Panc1 (cell line): ENCODE measurements around the gene CYSTM1. TPM values are rescaled to one million over a fixed set of nuclear protein-coding genes. Genes with fewer than 3 reads are reported as not detected.

Source experiments
- ATAC-seq: fragments of 200-7000 bp; cut with Tn5 transposase; 2 replicates; pipeline ENCODE4 v1.9.1; 2020; ENCODE audit warnings: mild to moderate bottlenecking, moderate library complexity
- BruUV-seq: library from RNA; stranded (reverse); fragments of 400-500 nt; replicated peaks from 2 replicates; lab custom pipeline; 2021; lab: Mats Ljungman, UMichigan
- CTCF ChIA-PET: fragments of 300-600 bp; sonication (Branson Sonifier 250); formaldehyde crosslinking; loops from one replicate; lab custom pipeline; 2022; ENCODE audit warnings: antibody characterized with exemption; lab: Charles Lee
- POLR2A ChIA-PET: fragments of 300-600 bp; sonication (Branson Sonifier 250); formaldehyde crosslinking; loops from one replicate; lab custom pipeline; 2022; ENCODE audit warnings: antibody characterized with exemption; lab: Charles Lee
- DNase-seq: peaks from one replicate; pipeline ENCODE4 v3.0.0-alpha.2; 2010; ENCODE audit warnings: low read depth, low spot score
- H3K27ac ChIP-seq: 2 replicates; pipeline ENCODE4 v1.5.1; 2011; ENCODE audit warnings: mild to moderate bottlenecking, low read length, inconsistent platforms
- H3K27me3 ChIP-seq: fragments of 200-500 bp; sonication (Bioruptor generic); 2 replicates; pipeline ENCODE4 v1.6.0; 2014; ENCODE audit warnings: low read length, inconsistent platforms; ENCODE audit not compliant: control insufficient read depth, insufficient read depth
- H3K36me3 ChIP-seq: fragments of 200-500 bp; sonication (Bioruptor generic); 2 replicates; pipeline ENCODE4 v1.5.1; 2014; ENCODE audit warnings: inconsistent platforms, mild to moderate bottlenecking, low read length, moderate library complexity; ENCODE audit not compliant: control insufficient read depth, insufficient read depth
- H3K4me1 ChIP-seq: 2 replicates; pipeline ENCODE4 v1.5.1; 2011; ENCODE audit warnings: inconsistent platforms, mild to moderate bottlenecking, low read length, moderate library complexity; ENCODE audit not compliant: control insufficient read depth, insufficient read depth
- H3K4me3 ChIP-seq, 2 experiments: 2 replicates each; pipeline ENCODE4 v1.5.1; 2011 to 2012; ENCODE audit warnings: low read depth in 2 of 2, low read length in 2 of 2, mild to moderate bottlenecking in 2 of 2, inconsistent platforms in 1 of 2, moderate library complexity in 1 of 2
- H3K9me3 ChIP-seq: fragments of 200-500 bp; sonication (Bioruptor generic); 2 replicates; pipeline ENCODE4 v1.5.1; 2014; ENCODE audit warnings: low read depth, mild to moderate bottlenecking, inconsistent platforms, low read length, moderate library complexity; ENCODE audit not compliant: control insufficient read depth, insufficient read depth
- CTCF ChIP-seq: fragments of 450-650 bp; IDR thresholded peaks from 2 replicates; pipeline ENCODE4 v1.5.1; 2017; ENCODE audit warnings: mild to moderate bottlenecking
- POLR2AphosphoS5 ChIP-seq: IDR thresholded peaks from 2 replicates; pipeline ENCODE4 v1.6.1; 2012; ENCODE audit warnings: mild to moderate bottlenecking, low read depth, low read length, moderate library complexity
- REST ChIP-seq, 2 experiments: IDR thresholded peaks; 2 replicates each; pipeline ENCODE4 v1.6.1; 2011 to 2012; ENCODE audit warnings: low read depth in 2 of 2, control low read depth in 1 of 2, low read length in 1 of 2, mild to moderate bottlenecking in 1 of 2, moderate library complexity in 1 of 2; ENCODE audit not compliant: insufficient read depth in 1 of 2
- SIN3A ChIP-seq: IDR thresholded peaks from 2 replicates; pipeline ENCODE4 v1.6.1; 2012; ENCODE audit warnings: low read depth, mild to moderate bottlenecking, low read length, moderate library complexity, borderline replicate concordance; ENCODE audit not compliant: insufficient read depth
- TCF7L2 ChIP-seq: IDR thresholded peaks from 2 replicates; pipeline ENCODE4 v1.6.1; 2011; ENCODE audit warnings: mild to moderate bottlenecking, low read depth, low read length, inconsistent platforms
- in situ Hi-C: cut with HindIII; loops from 2 replicates; pipeline ENCODE4 v1.10.0; 2016; ENCODE audit warnings: low sequenced_read_pairs, low pct_unique_long_range_greater_than_20kb
- intact Hi-C: fragments of 100-400 bp; cut with micrococcal nuclease; formaldehyde crosslinking; loops from one replicate; pipeline ENCODE4 v1.10.0; 2022; ENCODE audit not compliant: unreplicated experiment
- total RNA-seq: library from RNA; stranded (reverse); gene quantifications from one replicate; pipeline ENCODE4 v1.2.1, GENCODE V29; 2021; ENCODE audit not compliant: unreplicated experiment

CYSTM1 gene
- total RNA-seq, 1 experiment from 2014 or later, result 126 TPM

GRCh38 chr5:140260089-140260656 lies 85.2 kb downstream of the CYSTM1 start:
- Histone ChIP-seq H3K27me3 (no peaks in the 10 kb centered on the region), H3K36me3 (no peaks in the 10 kb centered on the region), H3K4me3 (no peak overlapping the region), H3K27ac (no peak overlapping the region), H3K4me1 (peaks cover 20% of the 10 kb centered on the region), H3K9me3 (no peaks in the 10 kb centered on the region)
- POLR2A ChIA-PET, result no interaction called here
- CTCF ChIA-PET, result interaction anchor here (0.6 to 1.0 kb wide), 2 partner anchors 14 to 16 kb away, joined by 3 to 12 read pairs; no protein-coding TSS in a partner anchor
- in situ Hi-C loops, result no loop called here
- TF ChIP-seq SIN3A (no peak), CTCF (no peak), POLR2AphosphoS5 (no peak), TCF7L2 (no peak), REST (IDR thresholded peaks at IDR 0.05; ENCODE audit: insufficient read depth in 1 of 2, low read depth in 2 of 2, low read length in 1 of 2) (no peak)
- no TSS peak for BruUV-seq
- DNase-seq, result no peak
- no peak for ATAC-seq
- intact Hi-C loops, result no loop called here

- TF ChIP-seq SIN3A (no peak), POLR2AphosphoS5 (no peak), TCF7L2 (peak; percentile 54), CTCF (peak; percentile 14; the same call in 1 of the 2 replicates), REST (IDR thresholded peaks at IDR 0.05; ENCODE audit: insufficient read depth in 1 of 2, low read depth in 2 of 2, low read length in 1 of 2) (no peak)
- POLR2A ChIA-PET, result no interaction called here
- intact Hi-C loops, result no loop called here
Observed at GRCh38 chr5:140261403-140262171, 86.6 kb downstream of the CYSTM1 start.

More at GRCh38 chr5:140261403-140262171, 86.6 kb downstream of the CYSTM1 start:
- Histone ChIP-seq H3K27me3 (no peaks in the 10 kb centered on the region), H3K36me3 (no peaks in the 10 kb centered on the region), H3K27ac (0 out of 2 replicates have a peak overlapping the region, but pooled peaks have one; percentile 17), H3K9me3 (no peaks in the 10 kb centered on the region), H3K4me1 (peaks cover 20% of the 10 kb centered on the region), H3K4me3 (no peak overlapping the region)
- ATAC-seq (peak; percentile 97), DNase-seq (peak; percentile 64)
- in situ Hi-C loops, result no loop called here
- no TSS peak for BruUV-seq
- CTCF ChIA-PET, result interaction anchor here (0.5 to 1.5 kb wide), 4 partner anchors 17 to 91 kb away, joined by 3 to 9 read pairs (median 6); partner anchors contain the start of gene HBEGF
